ENCODE results near the gene NUP214.

NUP214 gene

DNA sequence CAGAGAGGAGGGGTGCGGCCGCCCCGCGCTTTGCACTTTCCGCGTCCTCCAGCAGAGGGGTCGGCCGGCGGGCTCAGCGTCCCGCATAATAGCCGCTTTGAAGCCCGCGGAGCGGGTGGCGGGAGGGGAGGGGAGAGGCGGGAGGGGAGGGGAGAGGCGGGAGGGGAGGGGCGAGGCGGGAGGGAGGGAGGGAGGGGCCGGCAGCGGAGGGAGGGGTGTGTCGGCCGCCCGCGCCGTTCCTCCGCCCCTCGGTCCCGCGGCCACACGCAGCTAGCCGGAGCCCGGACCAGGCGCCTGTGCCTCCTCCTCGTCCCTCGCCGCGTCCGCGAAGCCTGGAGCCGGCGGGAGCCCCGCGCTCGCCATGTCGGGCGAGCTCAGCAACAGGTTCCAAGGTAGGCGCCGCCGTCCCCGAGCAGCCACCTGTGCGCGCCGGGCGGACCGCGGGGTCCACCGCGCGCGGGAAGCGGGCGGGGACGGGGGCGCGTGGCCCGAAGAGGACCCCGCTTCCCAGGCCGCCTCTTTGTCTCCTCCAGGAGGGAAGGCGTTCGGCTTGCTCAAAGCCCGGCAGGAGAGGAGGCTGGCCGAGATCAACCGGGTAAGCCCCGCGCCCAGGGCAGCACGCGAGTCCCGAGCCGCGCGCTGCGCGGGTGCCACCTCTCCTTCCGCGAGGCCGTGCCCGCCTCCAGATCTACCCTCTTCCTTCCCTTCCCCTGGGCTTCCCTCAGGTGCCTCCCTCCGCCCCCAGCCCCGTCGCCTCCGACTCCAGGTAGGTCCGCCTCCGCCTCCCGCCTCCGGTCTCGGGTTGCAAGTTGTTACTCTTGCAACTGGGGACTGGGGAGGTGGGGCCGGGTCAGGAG lies 28.9 kb upstream of the NUP214 start, which contains the start of gene AIF1L:
Gene AIF1L, plus strand, starts transcription at position 263 of the 857 bp plus-strand sequence. Its CDS starts 99 bp downstream, at position 362.
- in situ Hi-C loops (cut with HindIII; ENCODE audit: low sequenced_read_pairs) = loop anchor here (10.0 kb wide), 1 partner anchor 62 kb away; no protein-coding TSS in a partner anchor

DNA sequence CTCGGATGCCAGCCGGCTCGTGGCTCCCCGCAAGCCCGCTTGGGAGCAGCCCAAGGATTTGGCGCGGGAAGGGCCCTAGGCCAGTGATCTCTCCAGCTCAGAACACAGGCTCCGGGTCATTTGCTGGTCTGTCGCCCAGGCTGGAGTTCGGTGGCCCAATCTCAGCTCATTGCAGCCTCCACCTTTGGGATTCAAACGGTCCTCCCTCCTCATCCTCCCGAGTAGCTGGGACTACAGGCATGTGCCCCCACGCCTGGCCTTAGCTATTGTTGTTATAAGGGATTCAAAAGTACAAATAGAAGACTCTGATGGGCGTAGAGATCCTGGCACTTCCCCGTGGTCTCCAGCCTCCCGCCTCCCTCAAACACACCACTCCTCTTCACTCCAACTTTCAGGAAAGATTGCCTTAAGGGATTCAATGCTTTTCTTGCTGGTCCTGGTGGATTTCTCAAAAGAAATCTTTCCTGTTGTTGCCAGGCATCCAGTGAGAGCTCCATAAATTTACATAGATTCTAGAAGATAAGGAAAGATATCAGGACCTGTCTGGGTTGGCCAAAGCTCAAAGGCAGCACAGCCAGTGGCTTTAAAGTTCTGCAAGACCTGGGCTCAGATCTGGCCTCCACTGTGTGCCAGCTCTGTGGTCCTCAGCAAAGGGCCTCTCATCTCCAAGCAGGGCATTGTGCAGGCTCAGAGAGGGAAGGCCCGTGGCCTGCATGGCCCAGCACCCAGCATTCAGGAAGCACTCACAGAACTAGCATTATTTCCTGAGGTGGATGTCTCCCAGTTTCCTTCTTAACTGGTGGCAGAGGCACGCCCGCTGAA lies 28.0 kb upstream of the NUP214 start:
- in situ Hi-C loops (cut with HindIII; ENCODE audit: low sequenced_read_pairs) = loop anchor here (10.0 kb wide), 1 partner anchor 63 kb away; no protein-coding TSS in a partner anchor

- in situ Hi-C loops (cut with HindIII; ENCODE audit: low sequenced_read_pairs) = loop anchor here (10.0 kb wide), 1 partner anchor 63 kb away; no protein-coding TSS in a partner anchor
These were observed 27.5 kb upstream of the NUP214 start for GRCh38 chr9:131097948-131098278.

GRCh38 chr9:131098391-131099101 lies 26.8 kb upstream of the NUP214 start:
- in situ Hi-C loops (cut with HindIII; ENCODE audit: low sequenced_read_pairs) = loop anchor here (10.0 kb wide), 1 partner anchor 64 kb away; no protein-coding TSS in a partner anchor

- in situ Hi-C loops (cut with HindIII; ENCODE audit: low sequenced_read_pairs) = loop anchor here (10.0 kb wide), 1 partner anchor 64 kb away; no protein-coding TSS in a partner anchor
These were observed 26.2 kb upstream of the NUP214 start for GRCh38 chr9:131099102-131099606.

GRCh38 chr9:131099845-131100244 lies 25.5 kb upstream of the NUP214 start:
- in situ Hi-C loops (cut with HindIII; ENCODE audit: low sequenced_read_pairs) = loop anchor here (10.0 kb wide), 1 partner anchor 65 kb away; no protein-coding TSS in a partner anchor

DNA sequence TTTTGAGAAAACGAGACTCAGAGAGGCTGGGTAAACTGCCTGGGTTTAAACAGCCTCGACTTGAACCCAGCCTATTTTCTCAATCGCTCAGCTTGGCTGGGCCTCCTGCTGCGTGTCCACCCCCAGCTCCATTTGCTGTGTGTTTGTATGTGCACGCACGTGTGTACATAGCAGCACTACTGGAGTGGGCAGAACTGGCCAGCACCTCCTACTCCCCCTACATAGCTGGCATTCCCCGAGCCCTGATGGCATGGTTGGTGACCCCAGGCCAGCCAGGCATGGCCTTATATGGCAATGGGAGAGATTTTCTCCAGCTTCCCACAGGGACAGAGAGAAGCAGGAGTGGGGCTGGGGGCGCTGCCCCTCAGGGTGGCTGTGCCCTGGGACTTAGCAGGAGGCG lies 24.9 kb upstream of the NUP214 start:
- in situ Hi-C loops (cut with HindIII; ENCODE audit: low sequenced_read_pairs) = no loop called here

DNA sequence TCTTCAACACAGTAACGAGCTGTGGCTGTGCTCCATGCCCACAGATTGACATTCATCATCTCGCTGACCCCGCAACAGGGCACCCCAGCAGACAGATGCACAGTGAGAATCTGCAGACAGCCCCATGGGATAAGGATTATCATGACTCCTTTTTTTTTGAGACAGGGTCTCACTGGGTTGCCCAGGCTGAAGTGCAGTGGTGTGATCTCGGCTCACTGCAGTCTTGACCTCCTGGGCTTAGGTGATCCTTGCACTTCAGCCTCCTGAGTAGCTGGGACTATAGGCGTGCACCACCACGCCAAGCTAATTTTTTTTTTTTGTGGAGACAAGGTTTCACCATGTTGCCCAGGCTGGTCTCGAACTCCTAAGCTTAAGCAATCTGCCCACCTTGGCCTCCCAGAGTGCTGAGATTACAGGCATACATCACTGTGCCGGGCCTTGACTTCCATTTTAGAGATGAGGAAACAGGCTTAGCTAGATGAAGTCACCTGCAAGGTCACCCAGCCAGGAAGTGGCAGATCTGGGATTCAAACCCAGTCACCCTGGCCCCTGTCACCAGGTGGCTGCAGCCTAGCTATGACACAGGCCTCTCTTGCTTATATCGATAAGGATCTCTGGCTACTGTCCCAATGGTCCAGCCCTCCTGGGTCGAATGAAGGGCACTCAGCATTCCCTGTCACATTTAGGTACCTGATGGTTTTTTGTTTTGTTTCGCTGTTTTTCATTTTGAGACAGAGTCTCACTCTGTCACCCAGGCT lies 24.0 kb upstream of the NUP214 start:
- in situ Hi-C loops (cut with HindIII; ENCODE audit: low sequenced_read_pairs) = no loop called here

- in situ Hi-C loops (cut with HindIII; ENCODE audit: low sequenced_read_pairs) = no loop called here
These were observed 22.4 kb upstream of the NUP214 start for GRCh38 chr9:131103024-131103423.

- in situ Hi-C loops (cut with HindIII; ENCODE audit: low sequenced_read_pairs) = no loop called here
These were observed 21.9 kb upstream of the NUP214 start for GRCh38 chr9:131103535-131103934.

DNA sequence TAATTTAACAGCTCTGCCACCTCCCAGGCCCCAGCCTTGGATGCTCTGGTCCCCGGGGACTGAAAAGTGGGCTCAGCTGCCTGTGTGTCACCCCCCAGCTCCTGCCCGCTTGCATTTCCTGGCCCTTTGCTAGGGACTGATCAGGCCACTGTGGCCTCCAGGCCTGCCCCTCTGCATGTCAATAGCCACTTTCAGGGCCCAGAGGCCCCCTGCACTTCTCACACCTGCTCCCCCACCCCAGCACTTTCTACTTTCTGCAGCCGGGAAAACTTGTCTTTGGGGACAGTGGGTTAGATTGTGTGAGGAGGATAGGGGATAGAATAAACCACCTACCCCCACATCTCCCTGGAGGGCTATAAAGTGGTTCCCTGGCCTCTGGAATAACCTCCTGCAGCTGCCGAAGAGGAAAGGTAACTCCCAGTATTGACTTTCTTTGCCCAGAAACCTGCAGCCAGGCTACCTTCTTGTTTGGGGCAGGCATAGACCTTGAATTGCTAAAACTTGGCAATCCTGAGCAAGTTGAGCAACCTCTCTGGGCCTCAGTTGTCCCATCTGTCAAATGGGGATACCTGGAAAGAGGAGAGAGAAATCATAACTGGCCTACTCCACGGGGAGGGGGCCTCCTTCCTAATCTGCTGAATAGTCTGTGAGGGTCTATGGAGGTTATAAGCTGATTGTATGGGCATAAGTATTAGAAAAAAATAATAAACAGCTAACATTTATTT lies 21.2 kb upstream of the NUP214 start:
- in situ Hi-C loops (cut with HindIII; ENCODE audit: low sequenced_read_pairs) = no loop called here

GRCh38 chr9:131105952-131106351 lies 19.4 kb upstream of the NUP214 start:
- in situ Hi-C loops (cut with HindIII; ENCODE audit: low sequenced_read_pairs) = no loop called here

- in situ Hi-C loops (cut with HindIII; ENCODE audit: low sequenced_read_pairs) = no loop called here
These were observed 17.6 kb upstream of the NUP214 start for GRCh38 chr9:131107760-131108159.

GRCh38 chr9:131111186-131111853 lies 14.1 kb upstream of the NUP214 start:
- in situ Hi-C loops (cut with HindIII; ENCODE audit: low sequenced_read_pairs) = no loop called here

GRCh38 chr9:131111854-131112311 lies 13.5 kb upstream of the NUP214 start:
- in situ Hi-C loops (cut with HindIII; ENCODE audit: low sequenced_read_pairs) = no loop called here

- in situ Hi-C loops (cut with HindIII; ENCODE audit: low sequenced_read_pairs) = no loop called here
These were observed 12.8 kb upstream of the NUP214 start for GRCh38 chr9:131112374-131113154.

GRCh38 chr9:131113655-131114054 lies 11.7 kb upstream of the NUP214 start:
- in situ Hi-C loops (cut with HindIII; ENCODE audit: low sequenced_read_pairs) = no loop called here

- in situ Hi-C loops (cut with HindIII; ENCODE audit: low sequenced_read_pairs) = no loop called here
These were observed 11.3 kb upstream of the NUP214 start for GRCh38 chr9:131114084-131114535.
